Measurements from ENCODE around the gene ATG14. TPM values are rescaled to one million over a fixed set of nuclear protein-coding genes. Genes with fewer than 3 reads are reported as not detected.

ATG14 gene
- polyA plus RNA-seq, 3 donors = 1.8 to 6.8 (median 3.3) TPM

GRCh38 chr14:55433880-55434804, 22.5 kb upstream of the ATG14 start:
- no peaks in the 10 kb centered on the region for H3K9me3 Mint-ChIP-seq
- intact Hi-C loops (cut with micrococcal nuclease) = no loop called here
- Histone ChIP-seq H3K36me3 (replicated peaks in 1 of 2; ENCODE audit: control insufficient read depth in 1 of 2, insufficient read depth in 2 of 2, low read length in 2 of 2) (no peaks in the 10 kb centered on the region), H3K9me3 (replicated peaks in 1 of 2; ENCODE audit: control insufficient read depth in 1 of 2, insufficient read depth in 1 of 2, low read length in 2 of 2) (no peaks in the 10 kb centered on the region), H3K4me1 (ENCODE audit: control insufficient read depth in 1 of 2, insufficient read depth in 2 of 2, low read length in 2 of 2) (no peaks in the 10 kb centered on the region), H3K4me3 (replicated peaks in 1 of 3; ENCODE audit: low read depth in 2 of 3, low read length in 3 of 3) (no peak overlapping the region), H3K27me3 (ENCODE audit: control insufficient read depth in 2 of 2, insufficient read depth in 2 of 2, low read length in 2 of 2) (peaks cover 6 to 21% of the 10 kb centered on the region in 2 donors), H3K4me2 (replicated peaks; ENCODE audit: extremely low read depth, low read length, poor library complexity, severe bottlenecking) (no peak overlapping the region), H3K79me2 (ENCODE audit: insufficient read depth, low read length) (no peaks in the 10 kb centered on the region), H3K27ac (ENCODE audit: low read depth in 1 of 2, low read length in 2 of 2) (no peak overlapping the region), H2AFZ (ENCODE audit: insufficient read depth, low read depth, low read length, poor library complexity, severe bottlenecking) (no peak overlapping the region), H4K20me1 (ENCODE audit: insufficient read depth, low read length) (no peaks in the 10 kb centered on the region), H3K9ac (ENCODE audit: insufficient read depth, low read length, poor library complexity, severe bottlenecking) (no peak overlapping the region)
- 68% methylated on average over 3 of the region's 6 CpGs for WGBS (ENCODE audit: insufficient coverage)
- H3K4me3 Mint-ChIP-seq = no peak overlapping the region
- TF ChIP-seq, protein P1, sequence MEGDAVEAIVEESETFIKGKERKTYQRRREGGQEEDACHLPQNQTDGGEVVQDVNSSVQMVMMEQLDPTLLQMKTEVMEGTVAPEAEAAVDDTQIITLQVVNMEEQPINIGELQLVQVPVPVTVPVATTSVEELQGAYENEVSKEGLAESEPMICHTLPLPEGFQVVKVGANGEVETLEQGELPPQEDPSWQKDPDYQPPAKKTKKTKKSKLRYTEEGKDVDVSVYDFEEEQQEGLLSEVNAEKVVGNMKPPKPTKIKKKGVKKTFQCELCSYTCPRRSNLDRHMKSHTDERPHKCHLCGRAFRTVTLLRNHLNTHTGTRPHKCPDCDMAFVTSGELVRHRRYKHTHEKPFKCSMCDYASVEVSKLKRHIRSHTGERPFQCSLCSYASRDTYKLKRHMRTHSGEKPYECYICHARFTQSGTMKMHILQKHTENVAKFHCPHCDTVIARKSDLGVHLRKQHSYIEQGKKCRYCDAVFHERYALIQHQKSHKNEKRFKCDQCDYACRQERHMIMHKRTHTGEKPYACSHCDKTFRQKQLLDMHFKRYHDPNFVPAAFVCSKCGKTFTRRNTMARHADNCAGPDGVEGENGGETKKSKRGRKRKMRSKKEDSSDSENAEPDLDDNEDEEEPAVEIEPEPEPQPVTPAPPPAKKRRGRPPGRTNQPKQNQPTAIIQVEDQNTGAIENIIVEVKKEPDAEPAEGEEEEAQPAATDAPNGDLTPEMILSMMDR (IDR thresholded peaks at IDR 0.05) = no peak
- H3K4me1 Mint-ChIP-seq = peaks cover 4% of the 10 kb centered on the region
- no peaks in the 10 kb centered on the region for H3K36me3 Mint-ChIP-seq
- H3K27me3 Mint-ChIP-seq (ENCODE audit: low read depth in 3 of 3) = peaks cover 14 to 31% (median 18%) of the 10 kb centered on the region in 3 donors
- DNase-seq = no peak
- no peak overlapping the region for H3K27ac Mint-ChIP-seq

- H3K36me3 Mint-ChIP-seq = no peaks in the 10 kb centered on the region
- no peak overlapping the region for H3K9ac ChIP-seq (ENCODE audit: insufficient read depth, low read length, poor library complexity, severe bottlenecking)
- H4K20me1 ChIP-seq (ENCODE audit: insufficient read depth, low read length) = no peaks in the 10 kb centered on the region
- H3K9me3 Mint-ChIP-seq = no peaks in the 10 kb centered on the region
- H3K27me3 ChIP-seq (ENCODE audit: control insufficient read depth in 2 of 2, insufficient read depth in 2 of 2, low read length in 2 of 2) = peaks cover 6 to 17% of the 10 kb centered on the region in 2 donors
- no peaks in the 10 kb centered on the region for H3K36me3 ChIP-seq (replicated peaks in 1 of 2; ENCODE audit: control insufficient read depth in 1 of 2, insufficient read depth in 2 of 2, low read length in 2 of 2)
- no peak overlapping the region for H3K27ac Mint-ChIP-seq
- H3K4me1 ChIP-seq (ENCODE audit: control insufficient read depth in 1 of 2, insufficient read depth in 2 of 2, low read length in 2 of 2) = no peaks in the 10 kb centered on the region
- DNase-seq = no peak
- H3K79me2 ChIP-seq (ENCODE audit: insufficient read depth, low read length) = no peaks in the 10 kb centered on the region
- no peak overlapping the region for H2AFZ ChIP-seq (ENCODE audit: insufficient read depth, low read depth, low read length, poor library complexity, severe bottlenecking)
- no peak overlapping the region for H3K27ac ChIP-seq (ENCODE audit: low read depth in 1 of 2, low read length in 2 of 2)
- no CpG with 5 or more reads among the region's 3 CpGs for WGBS (ENCODE audit: insufficient coverage)
- TF ChIP-seq, protein P1 (IDR thresholded peaks at IDR 0.05) = no peak
- no peak overlapping the region for H3K4me3 ChIP-seq (replicated peaks in 1 of 3; ENCODE audit: low read depth in 2 of 3, low read length in 3 of 3)
- H3K9me3 ChIP-seq (replicated peaks in 1 of 2; ENCODE audit: control insufficient read depth in 1 of 2, insufficient read depth in 1 of 2, low read length in 2 of 2) = no peaks in the 10 kb centered on the region
- H3K4me3 Mint-ChIP-seq = no peak overlapping the region
- H3K27me3 Mint-ChIP-seq (ENCODE audit: low read depth in 3 of 3) = peaks cover 7 to 28% (median 11%) of the 10 kb centered on the region in 3 donors
- intact Hi-C loops (cut with micrococcal nuclease) = no loop called here
- peaks cover 4% of the 10 kb centered on the region for H3K4me1 Mint-ChIP-seq
- no peak overlapping the region for H3K4me2 ChIP-seq (replicated peaks; ENCODE audit: extremely low read depth, low read length, poor library complexity, severe bottlenecking)
Measured at GRCh38 chr14:55432628-55433027, 21.0 kb upstream of the ATG14 start.

Data from CD14-positive monocyte (primary cell).